Adrenal gland (tissue), 12 donors: ENCODE results near the gene IQGAP2. TPM values are rescaled to one million over a fixed set of nuclear protein-coding genes. Genes with fewer than 3 reads are reported as not detected.
A peak's percentile ranks its signal among the peaks of the same experiment; 100 is the strongest.

Experiments
- DNase-seq, 7 donors: peaks; one replicate each; pipeline ENCODE4 v3.0.0-alpha.2; 2019 to 2020
- H3K27ac ChIP-seq, 5 donors: fragments of 200-600 bp; sonication (generic) in 4 of 5; 1 replicate in 3 of 5; 2 replicates in 2 of 5; pipeline versions ENCODE4 v1.5.1 to v1.8.0; 2016 to 2020; ENCODE audit warnings: mild to moderate bottlenecking in 1 of 5
- H3K27me3 ChIP-seq: fragments of 200-600 bp; 2 replicates; pipeline ENCODE4 v1.8.0; 2021
- H3K36me3 ChIP-seq, 2 donors: fragments of 200-600 bp; replicated peaks in 1 of 2; 1 replicate in 1 of 2; 2 replicates in 1 of 2; pipeline versions ENCODE4 v1.5.1 to v1.8.0; 2018 to 2022
- H3K4me1 ChIP-seq, 2 donors: fragments of 200-600 bp; replicated peaks in 1 of 2; 1 replicate in 1 of 2; 2 replicates in 1 of 2; pipeline versions ENCODE4 v1.5.1 to v1.8.0; 2018 to 2021
- H3K4me3 ChIP-seq, 4 donors: fragments of 200-600 bp; sonication (generic) in 3 of 4; one replicate each; pipeline ENCODE4 v1.5.1; 2016 to 2018
- H3K9me3 ChIP-seq, 3 donors: fragments of 200-600 bp; sonication (generic) in 1 of 3; replicated peaks in 1 of 3; 1 replicate in 2 of 3; 2 replicates in 1 of 3; pipeline versions ENCODE4 v1.5.1 to v1.8.0; 2016 to 2021
- POLR2A ChIP-seq, 2 donors: fragments of 450-650 bp; IDR thresholded peaks; one replicate each; pipeline ENCODE4 v1.6.1; 2017; ENCODE audit warnings: antibody characterized with exemption in 2 of 2, mild to moderate bottlenecking in 2 of 2, moderate library complexity in 1 of 2
- WGBS, 4 donors: extraction: QIAGEN DNeasy Blood & Tissue Kit in 2 of 4; methylation state at CpG; one replicate each; pipeline versions ENCODE4 v1.1.5 to v1.1.7; 2013 to 2017; 5-methylcytosine and 5-hydroxymethylcytosine counted together
- intact Hi-C, 2 donors: fragments of 100-400 bp; cut with DNase I; formaldehyde crosslinking; loops; one replicate each; pipeline versions ENCODE4 v1.14.1 to v1.15.0; 2022 to 2023
- polyA plus RNA-seq, 3 donors: library from polyadenylated mRNA; stranded (reverse); fragments of 200-250 nt in 2 of 3; fragments of 350-450 nt in 1 of 3; fragmentation: Illumina TruSeq in 1 of 3; extraction: RNeasy Lipid Tissue Mini Kit (QIAGEN cat#74804) in 1 of 3; gene quantifications; one replicate each; pipeline ENCODE4 v1.2.3, GENCODE V29; 2013 to 2014
- total RNA-seq, 9 donors: library from RNA; depleted of rRNA in 4 of 9; stranded (reverse); fragments of >200 nt in 4 of 9; fragments of 120-200 nt in 1 of 9; fragmentation: NEBNext Ultra II Directional in 1 of 9; extraction: Animal tissue kit (Norgen Biotek cat#: 25700) in 1 of 9; gene quantifications; one replicate each; pipeline versions ENCODE4 v1.1.0 to v1.2.4, GENCODE V29; 2013 to 2023
- TF ChIP-seq, protein P1 (sequence below), 6 experiments: fragments of 450-650 bp in 4 of 6; fragments of 200-600 bp in 2 of 6; sonication (generic) in 1 of 6; IDR thresholded peaks; 1 replicate in 5 of 6; 2 replicates in 1 of 6; pipeline versions ENCODE4 v1.5.1 to v1.8.0; 2016 to 2021; ENCODE audit warnings: antibody characterized with exemption in 6 of 6, mild to moderate bottlenecking in 2 of 6, moderate library complexity in 1 of 6
- donor health status: healthy with polysubstance abuse.
- donor health status: Bipolar disorder and iron deficiency.
- donor health status: DM: yes; HTN: yes; CAD: no.
- donor health status: DM: no; HTN: no; CAD: no.
- donor health status: DM: no; HTN: no; CAD: no.
- donor health status: DM: yes; HTN: yes; CAD: no.

IQGAP2 gene
- total and polyA plus RNA-seq, 12 donors: 14.9 to 77.3 (median 36.1) TPM

- no peaks in the 10 kb centered on the region for H3K27me3 ChIP-seq
- H3K36me3 ChIP-seq: no peaks in the 10 kb centered on the region
- 22 to 32% (median 27%) methylated on average over 11 of the region's 11 CpGs for WGBS, 4 donors
- no peak for TF ChIP-seq POLR2A (IDR thresholded peaks at IDR 0.05)
- TF ChIP-seq, protein P1, sequence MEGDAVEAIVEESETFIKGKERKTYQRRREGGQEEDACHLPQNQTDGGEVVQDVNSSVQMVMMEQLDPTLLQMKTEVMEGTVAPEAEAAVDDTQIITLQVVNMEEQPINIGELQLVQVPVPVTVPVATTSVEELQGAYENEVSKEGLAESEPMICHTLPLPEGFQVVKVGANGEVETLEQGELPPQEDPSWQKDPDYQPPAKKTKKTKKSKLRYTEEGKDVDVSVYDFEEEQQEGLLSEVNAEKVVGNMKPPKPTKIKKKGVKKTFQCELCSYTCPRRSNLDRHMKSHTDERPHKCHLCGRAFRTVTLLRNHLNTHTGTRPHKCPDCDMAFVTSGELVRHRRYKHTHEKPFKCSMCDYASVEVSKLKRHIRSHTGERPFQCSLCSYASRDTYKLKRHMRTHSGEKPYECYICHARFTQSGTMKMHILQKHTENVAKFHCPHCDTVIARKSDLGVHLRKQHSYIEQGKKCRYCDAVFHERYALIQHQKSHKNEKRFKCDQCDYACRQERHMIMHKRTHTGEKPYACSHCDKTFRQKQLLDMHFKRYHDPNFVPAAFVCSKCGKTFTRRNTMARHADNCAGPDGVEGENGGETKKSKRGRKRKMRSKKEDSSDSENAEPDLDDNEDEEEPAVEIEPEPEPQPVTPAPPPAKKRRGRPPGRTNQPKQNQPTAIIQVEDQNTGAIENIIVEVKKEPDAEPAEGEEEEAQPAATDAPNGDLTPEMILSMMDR (IDR thresholded peaks at IDR 0.05): no peak
- H3K4me3 ChIP-seq: peak overlapping the region in 3 of 4 donors; percentile 16 to 91 (median 75)
- intact Hi-C loops: loop anchor here (5.0 to 10.0 kb wide), 2 partner anchors 133 to 140 kb away; no protein-coding TSS in a partner anchor
- DNase-seq: peak in 2 of 7 donors; percentile 29 to 31
- no peaks in the 10 kb centered on the region for H3K9me3 ChIP-seq
- H3K27ac ChIP-seq: peak overlapping the region in 4 of 5 donors; percentile 60 to 92 (median 70)
- H3K4me1 ChIP-seq: peaks cover 9 to 32% of the 10 kb centered on the region in 2 donors
Observed at GRCh38 chr5:76401801-76402250, 1.3 kb upstream of the IQGAP2 start.

DNA sequence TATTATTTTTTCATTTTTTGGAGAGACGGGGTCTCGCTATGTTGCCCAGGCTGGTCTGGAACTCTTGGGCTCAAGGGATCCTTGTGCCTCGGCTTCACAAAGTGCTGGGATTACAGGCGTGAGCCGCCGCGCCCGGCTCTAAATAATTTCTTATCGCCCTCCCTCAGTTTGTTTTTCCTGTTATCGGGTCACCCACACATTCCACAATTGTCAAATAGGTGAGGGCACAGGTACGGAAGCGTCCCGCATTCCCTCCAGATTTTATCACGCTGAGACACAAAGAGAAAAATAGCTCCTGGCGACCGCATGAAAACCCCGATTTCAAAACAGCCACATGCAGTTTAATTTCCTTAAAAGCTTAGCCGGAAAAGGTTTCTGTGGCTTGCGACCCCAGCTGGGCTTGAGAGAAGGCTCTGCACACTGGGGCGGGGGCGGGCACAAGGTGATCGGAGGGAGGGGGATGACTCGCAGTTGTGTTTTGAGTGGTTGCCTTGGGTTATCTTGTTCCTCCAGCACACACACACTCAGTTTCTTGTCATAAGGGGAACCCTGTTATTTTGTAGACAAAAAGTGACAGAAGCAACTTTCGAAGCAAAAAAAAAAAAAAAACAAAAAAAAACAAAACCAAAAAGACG is 717 bp upstream of the IQGAP2 start:
- no peaks in the 10 kb centered on the region for H3K36me3 ChIP-seq
- no peaks in the 10 kb centered on the region for H3K27me3 ChIP-seq
- H3K4me3 ChIP-seq: peak overlapping the region in 3 of 4 donors; percentile 16 to 91 (median 75)
- TF ChIP-seq, protein P1 (IDR thresholded peaks at IDR 0.05): no peak
- TF ChIP-seq POLR2A (IDR thresholded peaks at IDR 0.05): no peak
- H3K27ac ChIP-seq: peak overlapping the region in 4 of 5 donors; percentile 60 to 92 (median 70)
- peak; percentile 35 to 63 (median 41) for DNase-seq
- intact Hi-C loops: loop anchor here (5.0 to 10.0 kb wide), 2 partner anchors 132 to 140 kb away; no protein-coding TSS in a partner anchor
- 0 to 6% (median 3%) methylated on average over 25 of the region's 25 CpGs for WGBS, 4 donors
- no peaks in the 10 kb centered on the region for H3K9me3 ChIP-seq
- H3K4me1 ChIP-seq: peaks cover 9 to 37% of the 10 kb centered on the region in 2 donors

GRCh38 chr5:76403766-76404222 is 709 bp downstream of the IQGAP2 start:
- H3K9me3 ChIP-seq: no peaks in the 10 kb centered on the region
- no peaks in the 10 kb centered on the region for H3K36me3 ChIP-seq
- DNase-seq: peak; percentile 39 to 69 (median 63)
- peak overlapping the region in 4 of 5 donors; percentile 64 to 92 (median 83) for H3K27ac ChIP-seq
- peaks cover 9 to 37% of the 10 kb centered on the region in 2 donors for H3K4me1 ChIP-seq
- WGBS, 4 donors: 0 to 1% (median 1%) methylated on average over 7 to 30 of the region's 30 CpGs; no CpG with 5 or more reads in 1 of the 4 donors
- TF ChIP-seq, protein P1 (IDR thresholded peaks at IDR 0.05): peak; percentile 17 to 46 (median 40)
- TF ChIP-seq POLR2A (IDR thresholded peaks at IDR 0.05): no peak
- no peaks in the 10 kb centered on the region for H3K27me3 ChIP-seq
- H3K4me3 ChIP-seq: peak overlapping the region; percentile 16 to 91 (median 60)
- intact Hi-C loops: loop anchor here (5.0 to 10.0 kb wide), 2 partner anchors 131 to 139 kb away; no protein-coding TSS in a partner anchor
